ENCODE measurements around the gene MTNR1A. TPM values are rescaled to one million over a fixed set of nuclear protein-coding genes. Genes with fewer than 3 reads are reported as not detected.
A peak's percentile ranks its signal among the peaks of the same experiment; 100 is the strongest.

MTNR1A gene
- total and polyA plus RNA-seq, 7 donors = 1.6 to 3.1 TPM; not detected in 5

GRCh38 chr4:186494496-186494895 is 60.9 kb downstream of the MTNR1A start:
- no peak overlapping the region for H3K27ac ChIP-seq
- DNase-seq = no peak
- H3K27me3 ChIP-seq = no peaks in the 10 kb centered on the region
- H3K4me3 ChIP-seq = no peak overlapping the region
- peaks cover 0 to 6% (median 5%) of the 10 kb centered on the region in 4 donors for H3K9me3 ChIP-seq
- no peaks in the 10 kb centered on the region for H3K36me3 ChIP-seq
- TF ChIP-seq EP300 (IDR thresholded peaks at IDR 0.05) = no peak
- TF ChIP-seq POLR2A (IDR thresholded peaks at IDR 0.05) = no peak
- no peak for TF ChIP-seq CTCF (IDR thresholded peaks at IDR 0.05)
- no peak for TF ChIP-seq POLR2AphosphoS5 (IDR thresholded peaks at IDR 0.05)
- no peaks in the 10 kb centered on the region for H3K4me1 ChIP-seq
- 93 to 100% methylated on average over 1 of the region's 1 CpG for WGBS, 2 donors
- intact Hi-C loops (cut with DNase I) = no loop called here

GRCh38 chr4:186487726-186488125 is 67.6 kb downstream of the MTNR1A start:
- Histone ChIP-seq H3K9me3 (peaks cover 0 to 3% (median 0%) of the 10 kb centered on the region in 4 donors), H3K27me3 (peaks cover 0 to 9% (median 0%) of the 10 kb centered on the region in 3 donors), H3K4me1 (peaks cover 0 to 14% (median 9%) of the 10 kb centered on the region in 4 donors), H3K36me3 (no peaks in the 10 kb centered on the region), H3K4me3 (no peak overlapping the region), H3K27ac (no peak overlapping the region)
- WGBS, 2 donors = 58 to 65% methylated on average over 9 of the region's 9 CpGs
- intact Hi-C loops (cut with DNase I) = no loop called here
- no peak for TF ChIP-seq POLR2AphosphoS5 (IDR thresholded peaks at IDR 0.05)
- TF ChIP-seq EP300 (IDR thresholded peaks at IDR 0.05) = no peak
- no peak for TF ChIP-seq CTCF (IDR thresholded peaks at IDR 0.05)
- no peak for TF ChIP-seq POLR2A (IDR thresholded peaks at IDR 0.05)
- DNase-seq = no peak

GRCh38 chr4:186486172-186486571 is 69.2 kb downstream of the MTNR1A start:
- Histone ChIP-seq H3K4me1 (peaks cover 0 to 14% (median 9%) of the 10 kb centered on the region in 4 donors), H3K27ac (no peak overlapping the region), H3K36me3 (no peaks in the 10 kb centered on the region), H3K9me3 (no peaks in the 10 kb centered on the region), H3K4me3 (peak overlapping the region in 3 of 4 donors; percentile 4 to 44 (median 40)), H3K27me3 (peaks cover 0 to 13% (median 0%) of the 10 kb centered on the region in 3 donors)
- WGBS, 2 donors = 74 to 79% methylated on average over 11 of the region's 11 CpGs
- no peak for TF ChIP-seq POLR2AphosphoS5 (IDR thresholded peaks at IDR 0.05)
- TF ChIP-seq POLR2A (IDR thresholded peaks at IDR 0.05) = no peak
- TF ChIP-seq EP300 (IDR thresholded peaks at IDR 0.05) = no peak
- TF ChIP-seq CTCF (IDR thresholded peaks at IDR 0.05) = no peak
- intact Hi-C loops (cut with DNase I) = no loop called here
- DNase-seq = no peak

- H3K36me3 ChIP-seq = no peaks in the 10 kb centered on the region
- no peak for DNase-seq
- intact Hi-C loops (cut with DNase I) = no loop called here
- H3K9me3 ChIP-seq = no peaks in the 10 kb centered on the region
- peaks cover 0 to 14% (median 9%) of the 10 kb centered on the region in 4 donors for H3K4me1 ChIP-seq
- H3K27me3 ChIP-seq = peaks cover 0 to 13% (median 0%) of the 10 kb centered on the region in 3 donors
- 48 to 58% methylated on average over 14 of the region's 14 CpGs for WGBS, 2 donors
- H3K27ac ChIP-seq = no peak overlapping the region
- no peak for TF ChIP-seq POLR2A (IDR thresholded peaks at IDR 0.05)
- no peak for TF ChIP-seq EP300 (IDR thresholded peaks at IDR 0.05)
- TF ChIP-seq CTCF (IDR thresholded peaks at IDR 0.05) = no peak
- TF ChIP-seq POLR2AphosphoS5 (IDR thresholded peaks at IDR 0.05) = no peak
- peak overlapping the region in 3 of 4 donors; percentile 30 to 44 (median 40) for H3K4me3 ChIP-seq
These were observed 69.8 kb downstream of the MTNR1A start for GRCh38 chr4:186485561-186486062.

- peaks cover 0 to 15% (median 0%) of the 10 kb centered on the region in 3 donors for H3K27me3 ChIP-seq
- H3K4me3 ChIP-seq = peak overlapping the region in 3 of 4 donors; percentile 30 to 44 (median 40)
- no peak for TF ChIP-seq CTCF (IDR thresholded peaks at IDR 0.05)
- TF ChIP-seq POLR2A (IDR thresholded peaks at IDR 0.05) = no peak
- no peak for TF ChIP-seq EP300 (IDR thresholded peaks at IDR 0.05)
- TF ChIP-seq POLR2AphosphoS5 (IDR thresholded peaks at IDR 0.05) = no peak
- no peaks in the 10 kb centered on the region for H3K9me3 ChIP-seq
- peaks cover 0 to 14% (median 9%) of the 10 kb centered on the region in 4 donors for H3K4me1 ChIP-seq
- 67 to 68% methylated on average over 5 of the region's 5 CpGs for WGBS, 2 donors
- no peak overlapping the region for H3K27ac ChIP-seq
- DNase-seq = no peak
- H3K36me3 ChIP-seq = no peaks in the 10 kb centered on the region
- intact Hi-C loops (cut with DNase I) = no loop called here
These were observed 70.2 kb downstream of the MTNR1A start for GRCh38 chr4:186485150-186485549.

All from sigmoid colon (tissue), 7 donors.